Activated CD4-positive, alpha-beta memory T cell treated with anti-CD3 and anti-CD28 coated beads, Interleukin-2, amount 10 ng/mL, durations not matched to agents 7 days and 5 days (primary cell): ENCODE results near the gene ITGB1. TPM values are rescaled to one million over a fixed set of nuclear protein-coding genes. Genes with fewer than 3 reads are reported as not detected.

Experiments used
- CTCF ChIA-PET: fragments of 350-600 bp; sonication (Branson Sonifier 250); formaldehyde crosslinking; loops from one replicate; lab custom pipeline; 2021; ENCODE audit warnings: antibody characterized with exemption, inconsistent platforms; lab: Charles Lee
- POLR2A ChIA-PET: fragments of 350-600 bp; sonication (Branson Sonifier 250); formaldehyde crosslinking; loops from one replicate; lab custom pipeline; 2021; ENCODE audit warnings: antibody characterized with exemption; lab: Charles Lee
- DNase-seq: peaks from one replicate; pipeline ENCODE4 v3.0.0-alpha.2; 2020
- H3K27ac Mint-ChIP-seq: one replicate; pipeline ENCODE4 v1.8.0; 2021; ENCODE audit warnings: mild to moderate bottlenecking, mixed read lengths
- H3K27me3 Mint-ChIP-seq: one replicate; pipeline ENCODE4 v1.8.0; 2021; ENCODE audit warnings: mixed read lengths
- H3K36me3 Mint-ChIP-seq: one replicate; pipeline ENCODE4 v1.8.0; 2021; ENCODE audit warnings: low read depth, mixed read lengths
- H3K4me1 Mint-ChIP-seq: one replicate; pipeline ENCODE4 v1.8.0; 2021; ENCODE audit warnings: mixed read lengths
- H3K4me3 Mint-ChIP-seq: one replicate; pipeline ENCODE4 v1.8.0; 2021; ENCODE audit warnings: mild to moderate bottlenecking, mixed read lengths
- H3K9me3 Mint-ChIP-seq: one replicate; pipeline ENCODE4 v1.8.0; 2021; ENCODE audit warnings: mixed read lengths
- total RNA-seq, 2 experiments: library from RNA; stranded (reverse); gene quantifications; one replicate each; pipeline ENCODE4 v1.2.3, GENCODE V29; 2021

ITGB1 gene
- total RNA-seq, 2 experiments from 2014 or later = 233 to 242 TPM

GRCh38 chr10:32952094-32952493 is 5.9 kb downstream of the ITGB1 start:
- H3K27ac Mint-ChIP-seq = peak overlapping the region; percentile 31
- POLR2A ChIA-PET = interaction anchor here (1.2 to 9.1 kb wide), 3 partner anchors 19 to 158 kb away, joined by 3 to 100 read pairs (median 6); no protein-coding TSS in a partner anchor

GRCh38 chr10:32951111-32951510 is 6.9 kb downstream of the ITGB1 start:
- no peak for DNase-seq
- peak overlapping the region; percentile 59 for H3K27ac Mint-ChIP-seq
- peaks cover 84% of the 10 kb centered on the region for H3K4me1 Mint-ChIP-seq
- H3K36me3 Mint-ChIP-seq = peaks cover 62% of the 10 kb centered on the region
- H3K4me3 Mint-ChIP-seq = peak overlapping the region; percentile 62
- H3K27me3 Mint-ChIP-seq = no peaks in the 10 kb centered on the region
- CTCF ChIA-PET = no interaction called here
- no peaks in the 10 kb centered on the region for H3K9me3 Mint-ChIP-seq
- POLR2A ChIA-PET = interaction anchor here (0.6 to 2.1 kb wide), 5 partner anchors 11 to 296 kb away, joined by 3 to 6 read pairs (median 4); no protein-coding TSS in a partner anchor

More at GRCh38 chr10:32952094-32952493, 5.9 kb downstream of the ITGB1 start:
- peak overlapping the region; percentile 38 for H3K4me3 Mint-ChIP-seq
- no peak for DNase-seq
- peaks cover 81% of the 10 kb centered on the region for H3K4me1 Mint-ChIP-seq
- H3K9me3 Mint-ChIP-seq = no peaks in the 10 kb centered on the region
- peaks cover 60% of the 10 kb centered on the region for H3K36me3 Mint-ChIP-seq
- CTCF ChIA-PET = no interaction called here
- no peaks in the 10 kb centered on the region for H3K27me3 Mint-ChIP-seq

- H3K4me3 Mint-ChIP-seq = peak overlapping the region; percentile 62
- peak overlapping the region; percentile 59 for H3K27ac Mint-ChIP-seq
- ChIA-PET CTCF (no interaction called here), POLR2A (interaction anchor here (1.0 to 2.1 kb wide), 3 partner anchors 21 to 185 kb away, joined by 3 to 6 read pairs (median 5); no protein-coding TSS in a partner anchor)
- no peaks in the 10 kb centered on the region for H3K27me3 Mint-ChIP-seq
- peaks cover 83% of the 10 kb centered on the region for H3K4me1 Mint-ChIP-seq
- H3K36me3 Mint-ChIP-seq = peaks cover 62% of the 10 kb centered on the region
- H3K9me3 Mint-ChIP-seq = no peaks in the 10 kb centered on the region
- DNase-seq = no peak
These were observed 7.4 kb downstream of the ITGB1 start for GRCh38 chr10:32950591-32951108.

GRCh38 chr10:32949221-32949678 is 8.8 kb downstream of the ITGB1 start:
- Mint-ChIP-seq H3K27me3 (no peaks in the 10 kb centered on the region), H3K27ac (no peak overlapping the region), H3K4me3 (no peak overlapping the region), H3K4me1 (peaks cover 77% of the 10 kb centered on the region), H3K9me3 (no peaks in the 10 kb centered on the region), H3K36me3 (peaks cover 53% of the 10 kb centered on the region)
- ChIA-PET POLR2A (interaction anchor here (1.3 kb wide), 1 partner anchor 11 kb away, joined by 4 read pairs; no protein-coding TSS in a partner anchor), CTCF (no interaction called here)
- no peak for DNase-seq

GRCh38 chr10:32948451-32948850 is 9.6 kb downstream of the ITGB1 start:
- CTCF ChIA-PET = interaction anchor here (0.9 to 1.2 kb wide), 2 partner anchors 8 to 11 kb away, joined by 3 to 5 read pairs; no protein-coding TSS in a partner anchor
- H3K4me3 Mint-ChIP-seq = peak overlapping the region; percentile 5
- POLR2A ChIA-PET = interaction anchor here (1.3 to 1.8 kb wide), 2 partner anchors 9 to 10 kb away, joined by 4 to 6 read pairs; no protein-coding TSS in a partner anchor
- no peak for DNase-seq
- H3K36me3 Mint-ChIP-seq = peaks cover 53% of the 10 kb centered on the region
- H3K27ac Mint-ChIP-seq = peak overlapping the region; percentile 4
- no peaks in the 10 kb centered on the region for H3K27me3 Mint-ChIP-seq
- H3K9me3 Mint-ChIP-seq = no peaks in the 10 kb centered on the region
- peaks cover 75% of the 10 kb centered on the region for H3K4me1 Mint-ChIP-seq

GRCh38 chr10:32947586-32947985 is 10.4 kb downstream of the ITGB1 start:
- H3K36me3 Mint-ChIP-seq = peaks cover 52% of the 10 kb centered on the region
- POLR2A ChIA-PET = interaction anchor here (1.0 to 1.8 kb wide), 2 partner anchors 10 to 23 kb away, joined by 3 to 6 read pairs; no protein-coding TSS in a partner anchor
- no peak for DNase-seq
- CTCF ChIA-PET = interaction anchor here (0.9 to 1.2 kb wide), 2 partner anchors 9 to 12 kb away, joined by 3 to 5 read pairs; no protein-coding TSS in a partner anchor
- no peak overlapping the region for H3K4me3 Mint-ChIP-seq
- no peaks in the 10 kb centered on the region for H3K9me3 Mint-ChIP-seq
- H3K27ac Mint-ChIP-seq = no peak overlapping the region
- H3K4me1 Mint-ChIP-seq = peaks cover 72% of the 10 kb centered on the region
- H3K27me3 Mint-ChIP-seq = no peaks in the 10 kb centered on the region

- ChIA-PET CTCF (no interaction called here), POLR2A (interaction anchor here (1.0 kb wide), 1 partner anchor 35 kb away, joined by 3 read pairs; no protein-coding TSS in a partner anchor)
- Mint-ChIP-seq H3K4me3 (no peak overlapping the region), H3K27me3 (no peaks in the 10 kb centered on the region), H3K9me3 (no peaks in the 10 kb centered on the region), H3K4me1 (peaks cover 65% of the 10 kb centered on the region), H3K36me3 (peaks cover 48% of the 10 kb centered on the region), H3K27ac (no peak overlapping the region)
- no peak for DNase-seq
These were observed 11.9 kb downstream of the ITGB1 start for GRCh38 chr10:32946108-32946507.

GRCh38 chr10:32943854-32944661 is 14.0 kb downstream of the ITGB1 start:
- Mint-ChIP-seq H3K27ac (no peak overlapping the region), H3K27me3 (no peaks in the 10 kb centered on the region), H3K4me1 (peaks cover 63% of the 10 kb centered on the region), H3K36me3 (peaks cover 40% of the 10 kb centered on the region), H3K4me3 (no peak overlapping the region), H3K9me3 (no peaks in the 10 kb centered on the region)
- CTCF ChIA-PET = interaction anchor here (1.4 to 1.5 kb wide), 2 partner anchors 13 to 65 kb away, joined by 3 read pairs; no protein-coding TSS in a partner anchor
- POLR2A ChIA-PET = interaction anchor here (1.1 to 1.7 kb wide), 2 partner anchors 10 to 13 kb away, joined by 4 to 7 read pairs; no protein-coding TSS in a partner anchor
- DNase-seq = no peak

GRCh38 chr10:32943395-32943794 is 14.6 kb downstream of the ITGB1 start:
- H3K27me3 Mint-ChIP-seq = no peaks in the 10 kb centered on the region
- peaks cover 38% of the 10 kb centered on the region for H3K36me3 Mint-ChIP-seq
- no peak overlapping the region for H3K4me3 Mint-ChIP-seq
- H3K4me1 Mint-ChIP-seq = peaks cover 64% of the 10 kb centered on the region
- ChIA-PET POLR2A (interaction anchor here (1.7 kb wide), 1 partner anchor 14 kb away, joined by 7 read pairs; no protein-coding TSS in a partner anchor), CTCF (interaction anchor here (1.4 to 1.5 kb wide), 2 partner anchors 13 to 66 kb away, joined by 3 read pairs; no protein-coding TSS in a partner anchor)
- DNase-seq = no peak
- H3K9me3 Mint-ChIP-seq = no peaks in the 10 kb centered on the region
- H3K27ac Mint-ChIP-seq = no peak overlapping the region

GRCh38 chr10:32942081-32942480 is 15.9 kb downstream of the ITGB1 start:
- no peaks in the 10 kb centered on the region for H3K9me3 Mint-ChIP-seq
- CTCF ChIA-PET = no interaction called here
- DNase-seq = no peak
- peaks cover 33% of the 10 kb centered on the region for H3K36me3 Mint-ChIP-seq
- POLR2A ChIA-PET = interaction anchor here (1.7 kb wide), 1 partner anchor 15 kb away, joined by 7 read pairs; no protein-coding TSS in a partner anchor
- H3K4me1 Mint-ChIP-seq = peaks cover 61% of the 10 kb centered on the region
- no peak overlapping the region for H3K27ac Mint-ChIP-seq
- no peak overlapping the region for H3K4me3 Mint-ChIP-seq
- H3K27me3 Mint-ChIP-seq = no peaks in the 10 kb centered on the region

- Mint-ChIP-seq H3K36me3 (peaks cover 39% of the 10 kb centered on the region), H3K27ac (no peak overlapping the region), H3K4me3 (no peak overlapping the region), H3K4me1 (peaks cover 60% of the 10 kb centered on the region), H3K27me3 (no peaks in the 10 kb centered on the region), H3K9me3 (no peaks in the 10 kb centered on the region)
- DNase-seq = no peak
- CTCF ChIA-PET = no interaction called here
- POLR2A ChIA-PET = interaction anchor here (2.4 kb wide), 1 partner anchor 13 kb away, joined by 8 read pairs; no protein-coding TSS in a partner anchor
These were observed 16.7 kb downstream of the ITGB1 start for GRCh38 chr10:32941357-32941756.
